Measurements from ENCODE around the gene CLIP4. TPM values are rescaled to one million over a fixed set of nuclear protein-coding genes. Genes with fewer than 3 reads are reported as not detected.

Gene CLIP4
- total RNA-seq, 1 donor = 107 TPM

DNA sequence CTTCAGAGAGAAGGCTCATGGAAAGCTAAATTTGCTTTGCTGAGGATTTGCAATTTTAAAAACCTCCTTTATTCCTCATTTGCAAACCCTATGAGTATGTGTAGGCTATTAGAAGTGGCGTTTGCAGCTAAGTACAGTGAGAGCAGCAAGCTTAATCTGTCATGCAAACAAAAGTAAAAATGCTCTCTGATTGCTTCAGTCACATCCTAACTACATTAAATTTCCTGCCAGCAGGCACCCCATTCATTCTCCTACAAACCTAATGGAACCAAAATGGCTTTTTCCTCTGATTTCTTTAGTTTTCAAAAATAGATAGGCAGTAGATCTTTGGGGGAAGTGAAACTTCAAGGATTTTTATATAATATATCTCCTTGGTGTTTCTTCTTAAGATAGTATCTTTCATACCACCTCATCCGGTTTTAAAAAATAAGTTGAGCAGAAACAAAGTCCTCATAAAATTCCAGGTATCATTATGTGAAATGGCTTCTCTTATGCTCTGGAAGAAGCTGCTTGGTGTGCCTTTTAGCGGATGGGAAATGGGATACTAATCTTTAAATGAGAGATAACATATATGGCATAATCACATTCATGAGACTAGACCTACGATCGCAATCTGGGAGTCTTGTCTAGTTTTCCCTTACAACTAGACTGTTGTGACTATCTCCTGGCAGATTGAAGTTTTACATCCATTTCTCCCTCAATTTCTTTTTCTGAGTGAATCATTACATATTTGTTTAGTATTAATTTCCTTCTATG lies 49.1 kb downstream of the CLIP4 start:
- DNase-seq (ENCODE audit: low read depth) = no peak
- no peak overlapping the region for H3K4me3 ChIP-seq (ENCODE audit: low read depth, low read length)
- TF ChIP-seq, protein P1, sequence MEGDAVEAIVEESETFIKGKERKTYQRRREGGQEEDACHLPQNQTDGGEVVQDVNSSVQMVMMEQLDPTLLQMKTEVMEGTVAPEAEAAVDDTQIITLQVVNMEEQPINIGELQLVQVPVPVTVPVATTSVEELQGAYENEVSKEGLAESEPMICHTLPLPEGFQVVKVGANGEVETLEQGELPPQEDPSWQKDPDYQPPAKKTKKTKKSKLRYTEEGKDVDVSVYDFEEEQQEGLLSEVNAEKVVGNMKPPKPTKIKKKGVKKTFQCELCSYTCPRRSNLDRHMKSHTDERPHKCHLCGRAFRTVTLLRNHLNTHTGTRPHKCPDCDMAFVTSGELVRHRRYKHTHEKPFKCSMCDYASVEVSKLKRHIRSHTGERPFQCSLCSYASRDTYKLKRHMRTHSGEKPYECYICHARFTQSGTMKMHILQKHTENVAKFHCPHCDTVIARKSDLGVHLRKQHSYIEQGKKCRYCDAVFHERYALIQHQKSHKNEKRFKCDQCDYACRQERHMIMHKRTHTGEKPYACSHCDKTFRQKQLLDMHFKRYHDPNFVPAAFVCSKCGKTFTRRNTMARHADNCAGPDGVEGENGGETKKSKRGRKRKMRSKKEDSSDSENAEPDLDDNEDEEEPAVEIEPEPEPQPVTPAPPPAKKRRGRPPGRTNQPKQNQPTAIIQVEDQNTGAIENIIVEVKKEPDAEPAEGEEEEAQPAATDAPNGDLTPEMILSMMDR (IDR thresholded peaks at IDR 0.05; ENCODE audit: insufficient read depth, low read depth, low read length) = no peak

DNA sequence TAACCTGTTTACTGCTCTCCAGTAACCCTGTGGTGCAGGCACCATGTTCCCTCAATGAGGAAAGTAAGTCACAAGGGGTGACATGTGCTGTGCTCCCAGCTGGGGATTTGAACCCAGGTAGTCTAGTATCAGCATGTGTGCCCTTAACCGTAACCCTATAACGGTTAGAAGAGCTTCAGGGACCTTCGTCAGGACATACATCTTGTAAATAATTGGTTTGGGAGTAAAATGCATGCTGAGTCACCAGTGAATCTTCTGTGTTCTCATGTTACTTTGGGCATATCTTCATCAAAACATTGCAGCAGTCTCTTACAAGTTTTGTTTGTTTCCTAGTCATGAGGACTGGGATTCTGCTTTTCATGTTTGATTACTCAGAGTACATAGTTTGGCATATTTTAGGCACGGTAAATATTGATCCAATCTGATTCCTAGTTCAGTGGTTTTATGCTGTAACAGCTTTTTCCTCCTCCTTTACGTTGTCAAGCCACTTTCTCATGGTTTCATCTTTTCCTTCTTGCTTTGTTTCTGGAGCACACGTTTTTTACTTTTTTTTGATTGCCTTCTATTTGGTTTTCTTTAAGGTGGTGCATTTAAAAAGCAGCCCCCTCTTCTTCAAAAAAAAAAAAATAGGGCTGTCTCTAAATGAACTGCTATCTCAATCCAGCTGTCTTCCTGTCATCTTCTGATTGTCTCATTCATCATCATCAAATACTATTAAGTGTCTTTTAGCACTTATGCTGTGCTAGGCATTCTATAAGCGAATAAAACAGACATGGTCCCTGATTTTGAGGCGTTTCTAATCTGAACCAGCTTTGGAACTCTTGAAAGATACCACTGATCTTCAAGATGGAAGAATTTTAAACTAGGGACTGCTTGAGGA lies 50.4 kb downstream of the CLIP4 start:
- H3K4me3 ChIP-seq (ENCODE audit: low read depth, low read length) = no peak overlapping the region
- peak; percentile 88 for DNase-seq (ENCODE audit: low read depth)
- TF ChIP-seq, protein P1 (IDR thresholded peaks at IDR 0.05; ENCODE audit: insufficient read depth, low read depth, low read length) = no peak

DNA sequence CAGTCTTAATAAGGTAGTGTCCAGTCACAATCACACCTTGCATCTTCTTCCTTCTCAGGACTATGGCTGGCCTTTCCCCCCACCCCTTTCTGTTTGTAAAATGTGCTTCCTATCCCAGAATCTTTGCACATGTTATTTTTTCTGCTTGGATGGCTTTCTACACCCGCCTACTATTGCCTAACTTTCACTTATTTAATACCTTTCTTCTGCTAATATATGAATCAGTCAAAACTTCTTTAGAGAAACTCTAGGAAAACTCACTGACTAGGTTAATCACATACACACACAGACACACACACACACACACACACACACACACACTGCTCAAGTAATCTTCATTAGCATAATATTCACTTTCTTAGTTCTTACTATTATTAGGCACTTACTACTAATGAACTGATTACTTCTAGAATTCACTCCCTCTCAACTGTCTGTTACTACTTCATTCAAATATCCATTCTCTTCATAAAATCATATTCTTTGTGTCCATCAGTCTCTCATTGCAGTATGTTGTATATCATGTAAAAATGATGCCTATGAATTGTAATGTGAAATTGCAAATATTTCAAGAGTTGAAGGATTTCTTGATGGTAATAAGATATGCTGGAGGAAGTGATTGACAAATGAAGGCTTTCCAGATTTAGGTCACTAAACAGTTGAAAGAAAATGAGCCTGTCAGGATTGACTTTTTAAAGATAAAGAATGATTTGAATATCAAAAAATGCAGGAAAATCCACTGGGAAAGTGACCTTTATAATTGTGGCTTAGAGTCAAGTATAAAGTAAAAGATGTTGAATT lies 51.2 kb downstream of the CLIP4 start:
- no peak overlapping the region for H3K4me3 ChIP-seq (ENCODE audit: low read depth, low read length)
- DNase-seq (ENCODE audit: low read depth) = peak; percentile 17
- TF ChIP-seq, protein P1 (IDR thresholded peaks at IDR 0.05; ENCODE audit: insufficient read depth, low read depth, low read length) = no peak

DNA sequence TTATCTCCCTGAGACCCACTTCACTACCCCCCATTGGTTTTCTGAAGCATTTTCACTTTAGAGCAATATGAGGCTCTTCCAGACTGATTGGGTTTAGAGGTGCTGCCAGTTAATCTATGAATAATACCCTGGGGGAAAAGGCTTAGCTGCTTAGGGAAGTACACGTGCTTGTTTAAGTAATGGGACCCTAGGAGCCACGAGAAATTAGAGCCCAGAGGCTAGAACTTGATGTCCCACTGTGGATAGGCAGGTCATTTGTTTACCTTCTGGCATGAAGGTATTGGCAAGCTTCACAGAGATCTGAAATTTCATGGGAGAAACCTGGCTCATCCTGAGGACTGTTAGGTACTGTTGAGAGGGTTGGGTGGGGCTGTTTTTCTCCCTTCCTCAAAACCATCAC lies 59.7 kb downstream of the CLIP4 start:
- no peak for DNase-seq (ENCODE audit: low read depth)
- H3K4me3 ChIP-seq (ENCODE audit: low read depth, low read length) = no peak overlapping the region
- TF ChIP-seq, protein P1 (IDR thresholded peaks at IDR 0.05; ENCODE audit: insufficient read depth, low read depth, low read length) = no peak

DNA sequence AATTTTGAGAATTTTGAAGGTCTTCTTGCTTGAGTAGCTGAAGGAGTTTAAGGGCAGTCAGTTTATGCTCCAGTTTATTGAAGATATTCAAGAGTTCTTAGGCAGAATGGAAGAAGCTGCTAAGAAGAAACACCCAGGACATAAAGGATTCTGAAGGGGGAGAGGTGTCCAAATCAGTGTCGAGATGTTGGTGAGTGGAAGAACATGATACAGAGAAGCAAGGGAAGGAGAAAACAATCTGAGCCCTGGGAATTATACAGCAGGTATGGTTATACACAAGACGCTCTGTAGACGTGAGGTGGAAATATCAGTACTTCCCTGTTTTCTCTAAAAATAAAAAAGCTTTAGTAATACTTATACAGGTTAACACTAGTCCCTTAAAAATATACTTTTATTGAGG lies 60.1 kb downstream of the CLIP4 start:
- TF ChIP-seq, protein P1 (IDR thresholded peaks at IDR 0.05; ENCODE audit: insufficient read depth, low read depth, low read length) = no peak
- no peak for DNase-seq (ENCODE audit: low read depth)
- H3K4me3 ChIP-seq (ENCODE audit: low read depth, low read length) = no peak overlapping the region

DNA sequence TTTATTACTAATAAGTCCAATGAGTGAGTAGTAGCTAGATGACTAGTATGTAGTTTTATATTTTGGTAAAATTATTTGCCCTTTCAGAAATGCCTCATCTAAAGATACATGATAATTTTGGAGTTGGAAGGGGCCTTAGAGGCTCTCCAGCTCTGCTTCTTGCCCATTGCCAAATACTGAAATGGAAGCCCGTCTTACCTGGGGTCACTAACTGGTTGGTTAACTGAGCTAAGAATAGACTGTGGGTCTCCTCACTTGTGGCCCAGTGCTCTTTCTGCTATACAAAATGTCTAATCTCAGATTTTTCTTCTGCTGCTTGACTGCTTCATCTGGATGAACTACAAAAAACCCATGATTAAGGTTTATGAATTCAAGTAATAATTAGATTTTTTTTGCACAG lies 67.1 kb downstream of the CLIP4 start:
- DNase-seq (ENCODE audit: low read depth) = no peak
- TF ChIP-seq, protein P1 (IDR thresholded peaks at IDR 0.05; ENCODE audit: insufficient read depth, low read depth, low read length) = no peak

More for the DNA sequence above, 67.1 kb downstream of the CLIP4 start:
- no peak overlapping the region for H3K4me3 ChIP-seq (ENCODE audit: low read depth, low read length)

All from fibroblast of villous mesenchyme (primary cell).